Endothelial cell of umbilical vein (primary cell): ENCODE measurements around the gene ANKS1B. TPM values are rescaled to one million over a fixed set of nuclear protein-coding genes. Genes with fewer than 3 reads are reported as not detected.

Experiments used
- BruUV-seq: library from RNA; stranded (reverse); fragments of 400-500 nt; replicated peaks from 2 replicates; lab custom pipeline; 2021; lab: Mats Ljungman, UMichigan
- CTCF ChIA-PET: fragments of 300-600, 350-600 bp; sonication (Branson Sonifier 250); formaldehyde crosslinking; loops from one replicate; lab custom pipeline; 2021; ENCODE audit warnings: antibody characterized with exemption, inconsistent platforms; lab: Charles Lee
- POLR2A ChIA-PET: fragments of 300-600, 350-600 bp; sonication (Branson Sonifier 250); formaldehyde crosslinking; loops from one replicate; lab custom pipeline; 2021; ENCODE audit warnings: antibody characterized with exemption, inconsistent platforms; lab: Charles Lee
- DNase-seq: peaks from one replicate; pipeline ENCODE4 v3.0.0-alpha.2; 2011; ENCODE audit warnings: low read depth, low spot score
- FAIRE-seq: peaks from 2 replicates; lab custom pipeline; 2011; peaks lifted over from hg19 to GRCh38; lab: Jason Lieb, UNC
- H2AFZ ChIP-seq: 2 replicates; pipeline ENCODE4 v1.6.0; 2012; ENCODE audit warnings: low read depth, low read length, control low read depth, inconsistent platforms
- H3K27ac ChIP-seq: 2 replicates; pipeline ENCODE4 v1.5.1; 2011; ENCODE audit warnings: low read depth, mild to moderate bottlenecking, control low read depth, low read length, moderate library complexity; ENCODE audit not compliant: insufficient read depth
- H3K27me3 ChIP-seq, 2 experiments: 2 replicates each; pipeline versions ENCODE4 v1.6.0 to v1.6.1; 2011; ENCODE audit warnings: low read length in 2 of 2, mixed read lengths in 1 of 2; ENCODE audit not compliant: control insufficient read depth in 2 of 2, insufficient read depth in 2 of 2
- H3K36me3 ChIP-seq, 2 experiments: 2 replicates in 1 of 2; 3 replicates in 1 of 2; pipeline ENCODE4 v1.5.1; 2011; ENCODE audit warnings: low read length in 2 of 2, mild to moderate bottlenecking in 1 of 2, moderate library complexity in 1 of 2; ENCODE audit not compliant: control insufficient read depth in 2 of 2, insufficient read depth in 2 of 2; ENCODE audit errors: extremely low read depth in 1 of 2
- H3K4me1 ChIP-seq: 3 replicates; pipeline ENCODE4 v1.5.1; 2011; ENCODE audit warnings: mild to moderate bottlenecking, low read length; ENCODE audit not compliant: control insufficient read depth, insufficient read depth; ENCODE audit errors: extremely low read depth
- H3K4me2 ChIP-seq: 2 replicates; pipeline ENCODE4 v1.6.1; 2011; ENCODE audit warnings: low read length, control low read depth, mixed read lengths; ENCODE audit not compliant: insufficient read depth
- H3K4me3 ChIP-seq, 3 experiments: fragments of 200-600 bp in 1 of 3; sonication (generic), shearing (Covaris generic) in 1 of 3; replicated peaks in 1 of 3; 2 replicates each; pipeline ENCODE4 v1.5.1; 2011 to 2016; ENCODE audit warnings: control low read depth in 3 of 3, low read length in 3 of 3, mild to moderate bottlenecking in 2 of 3, inconsistent platforms in 1 of 3, low read depth in 1 of 3, moderate library complexity in 1 of 3; ENCODE audit not compliant: insufficient read depth in 1 of 3
- H3K79me2 ChIP-seq: 2 replicates; pipeline ENCODE4 v1.6.0; 2012; ENCODE audit warnings: low read length, inconsistent platforms; ENCODE audit not compliant: control insufficient read depth, insufficient read depth
- H3K9ac ChIP-seq: replicated peaks from 2 replicates; pipeline ENCODE3; 2011; ENCODE audit warnings: low read length, control low read depth; ENCODE audit not compliant: insufficient read depth; ENCODE audit errors: extremely low read depth
- H3K9me1 ChIP-seq: replicated peaks from 3 replicates; pipeline ENCODE4 v1.6.0; 2011; ENCODE audit warnings: mild to moderate bottlenecking, low read length; ENCODE audit not compliant: control insufficient read depth, insufficient read depth; ENCODE audit errors: extremely low read depth
- H3K9me3 ChIP-seq: replicated peaks from 2 replicates; pipeline ENCODE4 v1.5.1; 2012; ENCODE audit warnings: low read length, inconsistent platforms; ENCODE audit not compliant: control insufficient read depth, insufficient read depth
- H4K20me1 ChIP-seq: replicated peaks from 2 replicates; pipeline ENCODE3; 2011; ENCODE audit warnings: mild to moderate bottlenecking, low read length; ENCODE audit not compliant: control insufficient read depth, insufficient read depth; ENCODE audit errors: extremely low read depth
- EZH2 ChIP-seq: IDR thresholded peaks from 2 replicates; pipeline ENCODE4 v1.6.1; 2012; ENCODE audit warnings: borderline replicate concordance, low read depth, mild to moderate bottlenecking, moderate library complexity, low read length, inconsistent platforms; ENCODE audit not compliant: severe bottlenecking
- FOS ChIP-seq: IDR thresholded peaks from 2 replicates; pipeline ENCODE4 v1.6.1; 2011; ENCODE audit warnings: mild to moderate bottlenecking, low read length, moderate library complexity, borderline replicate concordance; ENCODE audit not compliant: insufficient read depth
- GATA2 ChIP-seq: IDR thresholded peaks from 2 replicates; pipeline ENCODE4 v1.7.0; 2011; ENCODE audit warnings: low read depth, mild to moderate bottlenecking, moderate library complexity, mixed read lengths, low read length; ENCODE audit not compliant: insufficient read length, insufficient read depth
- JUN ChIP-seq: IDR thresholded peaks from 2 replicates; pipeline ENCODE4 v1.6.1; 2011; ENCODE audit warnings: borderline replicate concordance, low read depth; ENCODE audit not compliant: insufficient read length, insufficient read depth
- MYC ChIP-seq: IDR thresholded peaks from one replicate; pipeline ENCODE4 v1.6.1; 2011; ENCODE audit warnings: mild to moderate bottlenecking, low read depth, low read length
- POLR2A ChIP-seq: IDR thresholded peaks from 2 replicates; pipeline ENCODE4 v1.6.1; 2012; ENCODE audit warnings: low read depth, mild to moderate bottlenecking, control low read depth, low read length
- POLR2AphosphoS5 ChIP-seq: IDR thresholded peaks from 2 replicates; pipeline ENCODE4 v1.6.1; 2012; ENCODE audit warnings: low read depth, mild to moderate bottlenecking, control low read depth, low read length, moderate library complexity; ENCODE audit not compliant: insufficient read depth
- dilution Hi-C: fragments of 300-500 bp; cut with MboI; formaldehyde crosslinking; loops from one replicate; pipeline ENCODE4 v1.15.0; 2019; ENCODE audit warnings: low sequenced_read_pairs; ENCODE audit not compliant: extremely low pct_ligation_motif_present
- intact Hi-C: fragments of 100-400 bp; cut with micrococcal nuclease; formaldehyde crosslinking; loops from one replicate; pipeline ENCODE4 v1.10.0; 2022
- polyA plus RNA-seq, 4 experiments: library from polyadenylated mRNA; depleted of rRNA in 3 of 4; stranded (reverse) in 3 of 4; unstranded in 1 of 4; fragments of >200 nt; gene quantifications; 2 replicates each; pipeline versions ENCODE4 v1.2.1 to v1.2.3, GENCODE V29; 2011 to 2012; ENCODE audit warnings: missing spikeins in 1 of 4
- total RNA-seq: library from RNA; stranded (reverse); gene quantifications from 2 replicates; pipeline ENCODE4 v1.2.3, GENCODE V29; 2021
- TF ChIP-seq, protein P1 (sequence below): IDR thresholded peaks from 2 replicates; pipeline ENCODE4 v1.6.1; 2011; ENCODE audit not compliant: insufficient read depth, insufficient read length
- TF ChIP-seq, protein P2 (sequence below), 2 donors: IDR thresholded peaks; 1 replicate in 1 of 2; 2 replicates in 1 of 2; pipeline ENCODE4 v1.5.1; 2011; ENCODE audit warnings: low read length in 2 of 2, mild to moderate bottlenecking in 2 of 2, moderate library complexity in 2 of 2, control low read depth in 1 of 2, inconsistent platforms in 1 of 2, low read depth in 1 of 2; ENCODE audit not compliant: insufficient read depth in 1 of 2; ENCODE audit errors: extremely low read depth in 1 of 2

Gene ANKS1B
- total and polyA plus RNA-seq, 2 donors (not counting 3 experiments of a cell fraction or from before 2014, with no cell fraction given) = 0.15 to 0.38 TPM

DNA sequence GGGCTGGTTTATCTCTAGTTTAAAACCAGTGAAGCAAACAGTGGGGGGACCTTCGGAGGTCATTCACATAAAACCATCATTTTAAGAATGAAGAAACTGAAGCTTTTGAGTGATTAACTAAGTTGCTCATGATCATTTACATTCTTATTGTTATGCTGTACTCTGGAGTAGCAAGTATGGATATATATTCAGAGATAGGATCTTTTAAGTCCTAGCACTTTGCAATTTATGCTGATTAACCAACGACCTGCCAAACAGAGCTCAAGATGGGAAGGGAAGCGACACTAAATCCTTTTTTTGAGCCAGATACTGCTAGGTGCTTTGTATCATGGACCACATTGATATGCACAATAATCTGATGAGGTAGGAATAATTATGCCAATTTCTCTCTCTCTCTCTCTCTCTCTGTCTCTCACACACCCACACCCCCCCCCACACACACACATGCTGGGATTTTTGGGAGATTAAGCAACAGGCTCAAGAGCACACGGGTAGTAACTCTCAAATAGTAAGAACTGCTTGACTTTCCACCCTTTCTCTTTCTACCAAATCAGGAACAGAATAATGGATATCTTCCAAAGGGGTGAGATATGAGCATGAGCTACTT lies 1036.3 kb downstream of the ANKS1B start:
- BruUV-seq = no TSS peak
- no peak for DNase-seq
- Histone ChIP-seq H3K4me1 (no peaks in the 10 kb centered on the region), H3K9ac (no peak overlapping the region), H3K4me2 (no peak overlapping the region), H4K20me1 (no peaks in the 10 kb centered on the region), H3K79me2 (no peaks in the 10 kb centered on the region), H3K27ac (no peak overlapping the region), H3K9me3 (no peaks in the 10 kb centered on the region), H3K4me3 (no peak overlapping the region), H2AFZ (no peak overlapping the region), H3K27me3 (no peaks in the 10 kb centered on the region), H3K9me1 (no peaks in the 10 kb centered on the region), H3K36me3 (no peaks in the 10 kb centered on the region)
- FAIRE-seq = no peak
- dilution Hi-C loops (no loop called here), intact Hi-C loops (no loop called here)
- CTCF ChIA-PET = interaction anchor here (1.3 kb wide), 1 partner anchor 179 kb away, joined by 3 read pairs; no protein-coding TSS in a partner anchor
- TF ChIP-seq FOS (no peak), EZH2 (no peak), POLR2AphosphoS5 (no peak), GATA2 (no peak), MYC (no peak), POLR2A (no peak), JUN (no peak)
- TF ChIP-seq, protein P1, sequence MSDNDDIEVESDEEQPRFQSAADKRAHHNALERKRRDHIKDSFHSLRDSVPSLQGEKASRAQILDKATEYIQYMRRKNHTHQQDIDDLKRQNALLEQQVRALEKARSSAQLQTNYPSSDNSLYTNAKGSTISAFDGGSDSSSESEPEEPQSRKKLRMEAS = no peak
- TF ChIP-seq, protein P2, sequence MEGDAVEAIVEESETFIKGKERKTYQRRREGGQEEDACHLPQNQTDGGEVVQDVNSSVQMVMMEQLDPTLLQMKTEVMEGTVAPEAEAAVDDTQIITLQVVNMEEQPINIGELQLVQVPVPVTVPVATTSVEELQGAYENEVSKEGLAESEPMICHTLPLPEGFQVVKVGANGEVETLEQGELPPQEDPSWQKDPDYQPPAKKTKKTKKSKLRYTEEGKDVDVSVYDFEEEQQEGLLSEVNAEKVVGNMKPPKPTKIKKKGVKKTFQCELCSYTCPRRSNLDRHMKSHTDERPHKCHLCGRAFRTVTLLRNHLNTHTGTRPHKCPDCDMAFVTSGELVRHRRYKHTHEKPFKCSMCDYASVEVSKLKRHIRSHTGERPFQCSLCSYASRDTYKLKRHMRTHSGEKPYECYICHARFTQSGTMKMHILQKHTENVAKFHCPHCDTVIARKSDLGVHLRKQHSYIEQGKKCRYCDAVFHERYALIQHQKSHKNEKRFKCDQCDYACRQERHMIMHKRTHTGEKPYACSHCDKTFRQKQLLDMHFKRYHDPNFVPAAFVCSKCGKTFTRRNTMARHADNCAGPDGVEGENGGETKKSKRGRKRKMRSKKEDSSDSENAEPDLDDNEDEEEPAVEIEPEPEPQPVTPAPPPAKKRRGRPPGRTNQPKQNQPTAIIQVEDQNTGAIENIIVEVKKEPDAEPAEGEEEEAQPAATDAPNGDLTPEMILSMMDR (IDR thresholded peaks at IDR 0.05; ENCODE audit: extremely low read depth in 1 of 2, insufficient read depth in 1 of 2, low read depth in 1 of 2, low read length in 2 of 2) = no peak
- POLR2A ChIA-PET = no interaction called here
